GM12875 (cell line): Measurements from ENCODE around the gene ABCA7.
"Not testable (repeated sequence)": the region's sequence is repeated elsewhere in the genome, so short reads cannot be mapped to it uniquely, and the experiment has no call there.

ENCODE experiments used
- H3K4me3 ChIP-seq: one replicate; pipeline ENCODE4 v1.5.1; 2011; ENCODE audit warnings: low read depth, low read length, control low read depth
- TF ChIP-seq, protein P1 (sequence below): IDR thresholded peaks from 2 replicates; pipeline ENCODE4 v1.5.1; 2011; ENCODE audit warnings: low read depth, mild to moderate bottlenecking, control low read depth, inconsistent platforms, low read length, moderate library complexity, borderline replicate concordance; ENCODE audit not compliant: insufficient read depth

Gene ABCA7

DNA sequence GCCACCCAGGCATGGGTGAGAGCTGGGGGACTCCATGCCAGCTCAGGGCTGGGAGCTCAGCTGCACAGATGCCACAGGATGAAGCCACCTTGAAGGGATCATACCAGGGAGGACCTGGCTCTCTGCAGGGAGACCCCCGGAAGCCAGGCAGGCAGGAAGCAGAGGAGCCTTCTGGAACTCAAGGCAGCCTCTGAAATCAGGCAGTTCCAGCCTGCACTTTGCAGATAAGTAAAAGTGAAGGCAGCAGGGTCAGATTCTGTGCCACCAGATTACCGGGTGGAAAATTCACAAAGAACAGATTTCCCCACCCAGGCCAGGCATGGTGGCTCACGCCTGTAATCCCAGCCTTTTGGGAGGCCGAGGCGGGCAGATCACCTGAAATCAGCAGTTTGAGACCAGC, 21.5 kb upstream of the ABCA7 start:
- TF ChIP-seq, protein P1, sequence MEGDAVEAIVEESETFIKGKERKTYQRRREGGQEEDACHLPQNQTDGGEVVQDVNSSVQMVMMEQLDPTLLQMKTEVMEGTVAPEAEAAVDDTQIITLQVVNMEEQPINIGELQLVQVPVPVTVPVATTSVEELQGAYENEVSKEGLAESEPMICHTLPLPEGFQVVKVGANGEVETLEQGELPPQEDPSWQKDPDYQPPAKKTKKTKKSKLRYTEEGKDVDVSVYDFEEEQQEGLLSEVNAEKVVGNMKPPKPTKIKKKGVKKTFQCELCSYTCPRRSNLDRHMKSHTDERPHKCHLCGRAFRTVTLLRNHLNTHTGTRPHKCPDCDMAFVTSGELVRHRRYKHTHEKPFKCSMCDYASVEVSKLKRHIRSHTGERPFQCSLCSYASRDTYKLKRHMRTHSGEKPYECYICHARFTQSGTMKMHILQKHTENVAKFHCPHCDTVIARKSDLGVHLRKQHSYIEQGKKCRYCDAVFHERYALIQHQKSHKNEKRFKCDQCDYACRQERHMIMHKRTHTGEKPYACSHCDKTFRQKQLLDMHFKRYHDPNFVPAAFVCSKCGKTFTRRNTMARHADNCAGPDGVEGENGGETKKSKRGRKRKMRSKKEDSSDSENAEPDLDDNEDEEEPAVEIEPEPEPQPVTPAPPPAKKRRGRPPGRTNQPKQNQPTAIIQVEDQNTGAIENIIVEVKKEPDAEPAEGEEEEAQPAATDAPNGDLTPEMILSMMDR, result no peak
- H3K4me3 ChIP-seq, result no peak overlapping the region

DNA sequence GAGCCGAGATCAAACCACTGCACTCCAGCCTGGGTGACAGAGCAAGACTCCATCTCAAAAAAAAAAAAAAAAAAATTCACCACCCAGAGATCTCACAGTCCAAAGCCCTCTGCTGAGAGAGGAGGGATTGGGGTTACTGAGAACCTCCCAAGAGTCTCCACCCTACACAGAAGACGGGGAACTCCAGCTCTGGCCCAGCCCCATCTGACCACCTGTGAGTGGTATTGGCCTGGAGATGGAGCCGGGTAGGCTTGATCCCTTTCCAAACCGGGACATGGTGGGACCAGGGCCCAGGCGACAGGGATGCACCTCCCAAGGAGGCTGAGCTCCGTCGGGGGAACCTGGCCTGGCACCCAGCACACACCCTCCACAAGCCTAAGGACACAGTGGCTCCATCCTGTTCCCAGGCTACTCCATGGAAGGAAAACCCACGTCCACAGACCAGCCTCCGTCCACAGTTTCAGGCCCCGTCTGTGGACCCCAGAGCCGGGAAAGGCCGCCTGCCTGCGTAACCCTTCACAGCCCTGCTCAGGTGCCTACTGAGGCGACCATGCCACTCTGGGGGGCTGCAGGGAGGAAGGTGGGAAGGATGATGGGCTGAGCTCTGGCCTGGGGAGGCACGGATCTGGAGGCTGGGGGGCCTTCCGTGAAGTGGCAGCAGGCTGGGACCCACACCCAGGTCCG, 20.8 kb upstream of the ABCA7 start:
- TF ChIP-seq, protein P1, result no peak

DNA sequence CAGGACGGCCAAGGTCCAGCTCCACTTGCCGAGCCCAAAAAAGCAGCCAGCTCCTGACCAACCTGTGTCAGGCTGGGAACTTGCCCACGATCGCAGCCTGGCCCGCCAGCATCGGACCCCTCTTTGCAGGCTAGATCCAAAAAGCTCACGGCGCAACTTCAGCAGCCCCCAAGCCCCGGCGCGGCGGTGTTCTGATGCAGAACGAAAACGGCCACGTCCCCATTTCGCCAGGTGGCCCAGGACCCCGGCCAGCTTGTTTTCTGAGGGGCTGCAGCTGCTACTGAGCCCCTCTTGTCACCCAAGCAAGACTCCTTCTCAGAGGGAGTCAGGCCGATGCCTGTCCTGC, 20.3 kb upstream of the ABCA7 start:
- TF ChIP-seq, protein P1, result no peak
- peak overlapping the region; percentile 92 for H3K4me3 ChIP-seq

More for the DNA sequence above, 20.8 kb upstream of the ABCA7 start:
- peak overlapping the region; percentile 92 for H3K4me3 ChIP-seq

DNA sequence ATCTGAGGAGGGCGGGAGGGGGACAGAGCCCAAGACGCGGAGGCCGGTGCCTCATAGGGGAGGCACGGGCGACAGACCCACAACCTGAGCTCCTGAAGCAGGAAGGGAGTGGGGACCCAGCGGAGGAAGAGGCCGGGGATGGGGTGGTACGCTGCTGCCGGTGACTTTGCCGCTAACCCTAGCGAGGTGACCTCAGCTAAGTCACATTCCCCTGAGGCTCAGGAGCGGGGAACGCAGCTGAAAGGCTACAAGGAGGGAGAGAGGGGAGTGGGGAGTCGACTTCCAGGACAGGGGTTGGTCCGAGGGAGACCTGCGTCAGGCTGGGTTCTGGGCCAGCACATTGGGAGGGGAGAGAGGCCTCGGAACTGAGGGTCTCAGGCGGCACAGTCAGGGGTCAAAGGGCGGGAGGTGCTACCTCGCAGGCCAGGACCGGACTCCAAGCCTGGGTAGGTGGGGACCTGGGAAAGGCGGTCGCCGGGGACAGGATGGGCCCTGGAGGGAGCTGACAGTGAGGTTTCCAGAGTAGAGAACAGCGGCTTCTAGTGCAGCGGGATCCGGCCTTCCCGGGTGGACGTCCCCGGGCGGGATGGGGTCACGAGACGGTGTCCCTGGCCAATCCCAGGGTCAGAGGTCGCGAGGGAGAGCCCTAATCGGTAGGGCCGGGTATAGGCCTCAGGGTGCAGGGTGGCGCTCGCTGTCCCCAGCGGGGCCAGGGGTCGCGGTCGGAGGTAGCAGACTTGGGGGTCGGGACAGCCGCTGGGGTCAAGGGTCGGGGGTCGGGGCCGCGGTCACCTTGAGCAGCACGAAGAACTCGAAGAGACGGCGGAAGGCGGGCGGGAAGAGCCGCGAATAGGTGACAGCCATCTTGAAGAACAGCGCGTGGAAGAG, 19.7 kb upstream of the ABCA7 start:
- peak overlapping the region; percentile 92 for H3K4me3 ChIP-seq
- TF ChIP-seq, protein P1, result no peak

DNA sequence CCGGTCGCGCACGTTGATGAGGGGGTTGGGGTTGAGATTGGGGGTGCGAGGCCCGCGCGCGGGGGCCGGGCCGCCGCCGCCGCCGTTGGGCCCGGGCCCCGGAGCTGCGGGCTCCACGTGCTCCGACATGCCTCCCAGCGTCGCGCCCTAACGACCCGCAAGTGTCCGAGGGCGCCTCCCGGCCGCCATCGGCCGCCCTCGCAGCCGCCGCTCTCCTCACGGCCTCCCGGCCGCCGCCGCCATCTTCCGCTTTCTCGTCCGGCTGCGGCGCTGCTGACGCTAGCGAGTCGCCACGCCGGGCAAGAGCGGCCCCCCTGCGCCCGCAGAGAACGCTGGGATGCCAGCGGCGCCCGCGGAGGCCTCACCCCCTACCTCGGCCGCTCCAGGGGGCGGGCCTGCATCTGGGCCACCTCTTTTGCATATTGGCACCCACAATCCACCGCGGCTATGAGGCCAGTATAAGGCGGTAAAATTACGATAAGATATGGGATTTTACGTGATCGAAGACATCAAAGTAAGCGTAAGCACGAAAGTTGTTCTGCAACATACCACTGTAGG, 19.0 kb upstream of the ABCA7 start, which contains the start of gene TMEM259:
Gene TMEM259, minus strand, starts transcription at position 256 of the 558 bp plus-strand sequence. Its CDS starts 127 bp downstream, at position 129.
- peak within 1 kb of the TSS; percentile 92 for H3K4me3 ChIP-seq
- TF ChIP-seq, protein P1, result no peak

DNA sequence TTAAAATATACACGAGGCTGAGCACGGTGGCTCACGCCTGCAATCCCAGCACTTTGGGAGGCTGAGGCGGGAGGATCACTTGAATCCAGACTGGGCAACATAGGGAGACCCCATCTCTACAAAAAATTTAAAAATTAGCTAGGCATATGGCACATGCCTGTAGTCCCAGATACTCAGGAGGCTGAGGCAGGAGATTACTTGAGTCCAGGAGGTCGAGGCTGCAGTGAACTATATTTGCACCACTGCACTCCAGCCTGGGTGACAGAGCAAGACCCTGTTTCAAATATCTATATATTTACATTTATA, 16.1 kb upstream of the ABCA7 start:
- H3K4me3 ChIP-seq, result not testable (repeated sequence)

DNA sequence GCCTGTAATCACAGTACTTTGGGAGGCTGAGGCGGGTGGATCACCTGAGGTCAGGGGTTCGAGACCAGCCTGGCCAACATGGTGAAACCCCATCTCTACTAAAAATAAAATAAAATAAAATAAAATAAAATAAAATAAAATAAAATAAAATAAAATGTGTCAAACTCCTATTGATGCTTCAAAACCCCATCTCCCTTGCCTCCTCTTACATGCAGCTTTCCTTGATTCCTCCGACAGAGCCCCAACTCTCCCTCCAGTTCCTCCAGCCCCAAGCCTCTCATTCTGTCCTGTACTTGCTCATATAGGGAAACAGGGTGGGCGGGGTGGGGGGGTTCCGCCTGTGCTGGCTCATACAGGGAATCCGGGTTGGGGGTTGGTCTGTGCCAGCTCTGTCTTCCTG, 14.8 kb upstream of the ABCA7 start:
- not testable (repeated sequence) for H3K4me3 ChIP-seq
